ENCODE results near the gene SMIM28.

DNA sequence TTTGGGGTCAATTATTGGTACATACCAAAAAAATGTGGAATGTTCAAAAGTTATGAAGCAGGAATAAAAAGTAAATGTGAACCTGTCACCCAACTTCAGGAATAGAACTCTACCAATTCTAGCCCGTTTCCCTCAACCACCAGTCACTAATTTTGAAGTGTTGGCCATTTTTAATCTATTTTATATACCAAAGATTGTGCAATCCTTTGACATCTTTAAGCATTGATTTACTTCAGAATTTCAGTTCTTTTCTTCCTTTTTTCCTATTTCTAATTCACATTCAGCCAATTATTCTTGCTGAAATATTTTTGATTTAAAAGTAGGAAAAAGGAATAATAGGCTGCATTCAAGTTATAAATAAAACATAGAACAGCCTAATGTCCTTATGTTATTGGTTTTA, 46.9 kb upstream of the SMIM28 start:
- TF ChIP-seq, protein P1, sequence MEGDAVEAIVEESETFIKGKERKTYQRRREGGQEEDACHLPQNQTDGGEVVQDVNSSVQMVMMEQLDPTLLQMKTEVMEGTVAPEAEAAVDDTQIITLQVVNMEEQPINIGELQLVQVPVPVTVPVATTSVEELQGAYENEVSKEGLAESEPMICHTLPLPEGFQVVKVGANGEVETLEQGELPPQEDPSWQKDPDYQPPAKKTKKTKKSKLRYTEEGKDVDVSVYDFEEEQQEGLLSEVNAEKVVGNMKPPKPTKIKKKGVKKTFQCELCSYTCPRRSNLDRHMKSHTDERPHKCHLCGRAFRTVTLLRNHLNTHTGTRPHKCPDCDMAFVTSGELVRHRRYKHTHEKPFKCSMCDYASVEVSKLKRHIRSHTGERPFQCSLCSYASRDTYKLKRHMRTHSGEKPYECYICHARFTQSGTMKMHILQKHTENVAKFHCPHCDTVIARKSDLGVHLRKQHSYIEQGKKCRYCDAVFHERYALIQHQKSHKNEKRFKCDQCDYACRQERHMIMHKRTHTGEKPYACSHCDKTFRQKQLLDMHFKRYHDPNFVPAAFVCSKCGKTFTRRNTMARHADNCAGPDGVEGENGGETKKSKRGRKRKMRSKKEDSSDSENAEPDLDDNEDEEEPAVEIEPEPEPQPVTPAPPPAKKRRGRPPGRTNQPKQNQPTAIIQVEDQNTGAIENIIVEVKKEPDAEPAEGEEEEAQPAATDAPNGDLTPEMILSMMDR (IDR thresholded peaks at IDR 0.05; ENCODE audit: low read depth, low read length, poor library complexity, severe bottlenecking): no peak
- no peak for TF ChIP-seq EZH2phosphoT487 (IDR thresholded peaks at IDR 0.05; ENCODE audit: borderline replicate concordance, low read length)
